ENCODE measurements around the gene ZNF429.
"Not testable (repeated sequence)": the region's sequence is repeated elsewhere in the genome, so short reads cannot be mapped to it uniquely, and the experiment has no call there.

ZNF429 gene

DNA sequence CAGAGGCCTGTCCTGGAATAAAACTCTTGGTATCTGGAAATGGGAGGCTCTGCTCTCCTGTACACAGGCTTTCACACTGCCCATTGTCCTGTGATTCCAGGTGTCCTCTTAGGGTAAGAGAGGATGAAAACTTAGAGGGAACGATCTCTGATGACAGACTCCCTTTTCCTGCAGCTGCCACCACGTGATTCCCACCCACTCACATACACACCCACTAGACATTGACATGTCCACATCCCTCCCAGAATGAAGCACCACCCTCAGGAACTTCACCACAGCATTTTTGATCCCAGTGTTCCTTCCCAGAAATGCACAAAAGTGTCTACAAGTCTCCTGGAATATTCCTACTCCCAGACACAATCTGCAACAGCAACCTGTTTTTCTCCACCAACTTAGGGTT is 8.2 kb downstream of the ZNF429 start:
- no peak for DNase-seq (ENCODE audit: low read depth in 2 of 2)

DNA sequence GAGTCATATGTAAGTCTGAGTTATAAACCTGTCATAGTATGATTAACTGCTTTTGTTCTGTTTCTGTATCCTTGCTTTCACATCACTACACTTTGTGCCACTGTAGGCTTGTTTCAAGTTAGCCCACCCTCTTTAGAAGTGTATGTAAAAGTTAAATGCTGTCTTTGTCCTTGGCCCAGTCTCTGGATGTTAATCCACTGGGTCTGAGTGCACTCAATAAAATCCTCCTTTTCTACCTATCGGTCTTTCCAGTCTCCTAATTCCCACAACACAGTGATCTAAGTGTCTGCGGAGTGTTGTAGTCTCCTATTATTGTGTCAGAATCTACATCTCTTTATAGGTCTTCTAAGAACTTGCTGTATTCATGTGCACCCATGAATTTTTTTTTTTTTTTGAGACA is 14.1 kb downstream of the ZNF429 start:
- DNase-seq (ENCODE audit: low read depth in 2 of 2) = no peak

DNA sequence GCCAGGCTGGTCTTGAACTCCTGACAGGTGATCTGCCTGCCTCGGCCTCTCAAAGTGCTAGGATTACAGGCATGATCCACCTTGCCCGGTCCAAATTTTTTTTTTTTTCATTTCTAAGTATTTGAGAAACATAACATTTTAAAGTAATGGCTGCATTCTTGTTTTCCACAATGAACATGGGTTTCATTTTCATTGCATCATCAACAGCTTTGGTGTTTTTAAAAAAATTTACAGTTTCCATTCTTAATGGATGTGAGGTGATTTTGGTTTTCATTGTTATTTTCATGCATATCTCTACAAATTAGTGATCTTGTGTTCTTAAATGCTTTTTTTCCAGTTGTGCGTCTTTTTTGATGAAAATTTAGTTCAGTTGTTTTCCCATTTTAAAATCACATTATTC is 27.5 kb downstream of the ZNF429 start:
- no peak for DNase-seq (ENCODE audit: low read depth in 2 of 2)

DNA sequence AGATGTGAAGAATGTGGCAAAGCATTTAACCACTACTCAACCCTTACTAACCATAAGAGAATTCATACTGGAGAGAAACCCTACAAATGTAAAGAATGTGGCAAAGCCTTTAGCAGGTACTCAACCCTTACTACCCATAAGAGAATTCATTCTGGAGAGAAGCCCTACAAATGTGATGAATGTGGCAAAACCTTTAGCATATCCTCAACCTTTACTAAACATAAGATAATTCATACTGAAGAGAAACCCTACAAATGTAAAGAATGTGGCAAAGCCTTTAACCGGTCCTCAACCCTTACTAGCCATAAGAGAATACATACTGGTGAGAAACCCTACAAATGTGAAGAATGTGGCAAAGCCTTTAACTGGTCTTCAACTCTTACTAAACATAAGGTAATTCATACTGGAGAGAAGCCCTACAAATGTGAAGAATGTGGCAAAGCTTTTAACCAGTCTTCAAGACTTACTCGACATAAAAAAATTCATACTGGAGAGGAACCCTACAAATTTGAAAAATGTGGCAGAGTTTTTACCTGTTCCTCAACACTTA is 31.4 kb downstream of the ZNF429 start:
- DNase-seq (ENCODE audit: low read depth in 2 of 2) = not testable (repeated sequence)

DNA sequence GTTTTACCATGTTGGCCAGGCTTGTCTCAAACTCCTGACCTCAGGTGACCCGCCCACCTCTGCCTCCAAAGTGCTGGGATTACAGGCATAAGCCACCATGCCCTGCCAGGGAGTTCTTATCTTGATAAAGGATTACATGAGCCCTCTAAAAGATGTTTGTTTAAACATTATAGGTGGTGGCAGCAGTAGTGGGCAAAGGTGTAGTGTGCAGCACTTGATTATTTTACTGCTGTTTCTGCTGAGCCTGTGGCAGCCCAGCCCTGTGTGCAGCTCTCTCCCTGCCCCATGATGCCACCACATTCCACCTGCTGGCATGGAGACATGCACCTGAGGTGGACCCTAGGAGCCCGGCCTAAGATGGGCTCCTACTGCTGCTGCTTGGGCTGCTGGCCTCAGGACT is 54.0 kb downstream of the ZNF429 start:
- DNase-seq (ENCODE audit: low read depth in 2 of 2) = no peak

DNA sequence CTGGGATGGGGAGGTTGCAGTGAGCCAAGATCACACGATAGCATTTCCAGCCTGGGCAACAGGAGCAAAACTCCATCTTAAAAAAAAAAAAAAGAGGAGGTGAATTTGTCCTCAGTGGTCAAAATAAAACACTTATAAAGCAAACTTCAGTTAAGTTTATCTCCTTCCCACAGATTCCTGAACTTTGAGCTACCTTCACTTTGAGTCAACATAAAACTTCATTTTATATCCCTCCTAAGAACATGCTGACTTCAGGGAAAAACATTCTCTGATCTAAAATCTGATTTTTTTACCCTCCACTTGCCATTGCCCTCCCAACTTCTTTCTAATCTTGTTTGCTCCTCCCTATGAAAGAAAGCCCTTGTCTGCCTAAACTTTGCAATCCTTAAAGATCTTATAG is 59.0 kb downstream of the ZNF429 start:
- no peak for DNase-seq (ENCODE audit: low read depth in 2 of 2)

DNA sequence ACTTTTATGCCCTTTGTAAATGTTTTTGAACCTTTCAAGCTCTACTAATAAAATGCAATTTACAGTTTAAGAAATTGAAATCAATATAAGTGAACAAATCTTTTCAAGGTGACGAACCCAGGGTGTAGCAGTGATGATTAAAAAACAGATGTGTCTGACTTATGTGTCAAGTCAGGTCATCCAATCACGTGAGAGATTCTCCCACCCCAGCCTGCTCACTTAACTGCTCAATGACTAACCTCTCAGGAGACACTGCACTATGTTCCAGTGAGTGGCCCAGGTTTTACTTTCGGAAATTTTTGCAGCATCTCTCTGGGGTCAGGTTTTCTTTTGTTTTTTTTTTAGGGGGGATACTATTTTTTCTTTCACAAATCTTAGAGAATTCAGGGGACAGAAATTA is 60.7 kb downstream of the ZNF429 start:
- peak in 1 of 2 donors; percentile 36 for DNase-seq (ENCODE audit: low read depth in 2 of 2)

DNA sequence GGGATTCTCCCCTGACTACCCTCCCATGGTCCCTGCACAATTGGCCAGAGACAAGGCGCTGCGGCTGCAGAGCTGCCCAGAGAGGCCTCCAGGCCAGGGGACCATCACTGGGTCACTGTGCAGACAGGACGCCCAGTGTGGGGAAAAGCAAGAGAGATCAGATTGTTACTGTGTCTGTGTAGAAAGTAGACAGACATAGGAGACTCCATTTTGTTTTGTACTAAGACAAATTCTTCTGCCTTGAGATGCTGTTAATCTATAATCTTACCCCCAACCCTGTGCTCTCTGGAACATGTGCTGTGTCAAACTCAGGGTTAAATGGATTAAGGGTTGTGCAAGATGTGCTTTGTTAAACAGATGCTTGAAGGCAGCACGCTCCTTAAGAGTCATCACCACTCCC is 62.4 kb downstream of the ZNF429 start:
- not testable (repeated sequence) for DNase-seq (ENCODE audit: low read depth in 2 of 2)

DNA sequence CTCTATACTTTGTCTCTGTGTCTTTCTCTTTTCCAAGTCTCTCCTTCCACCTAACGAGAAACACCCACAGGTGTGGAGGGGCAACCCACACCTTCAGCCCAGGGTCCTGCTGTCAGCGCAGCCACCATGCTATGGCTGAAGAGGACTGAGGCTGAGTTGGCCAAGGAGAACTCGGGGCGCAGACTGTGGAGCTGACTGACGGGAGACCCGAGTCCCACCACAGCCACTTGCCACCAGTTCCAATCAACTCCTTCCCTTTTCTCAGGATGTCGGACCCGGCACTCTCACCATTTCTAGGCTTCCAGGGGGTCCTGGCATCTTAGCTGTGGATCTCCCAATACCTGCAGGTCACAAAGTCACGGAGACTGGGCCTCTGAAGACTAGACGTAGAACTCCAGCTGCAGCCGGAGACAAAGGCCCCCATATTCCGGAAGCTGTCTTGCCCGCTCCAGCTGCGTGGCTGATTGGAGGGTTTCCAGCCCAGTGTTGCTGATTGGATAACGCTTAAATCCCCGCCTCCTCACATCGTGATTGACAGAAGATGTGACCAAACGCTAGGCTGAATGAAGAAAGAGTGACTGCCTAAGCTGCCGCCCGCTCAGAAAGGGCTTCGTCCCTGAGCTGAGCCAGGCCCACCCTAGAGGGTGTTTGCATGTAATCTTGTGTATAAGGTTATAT is 63.6 kb downstream of the ZNF429 start:
- peak; percentile 57 to 84 for DNase-seq (ENCODE audit: low read depth in 2 of 2)

DNA sequence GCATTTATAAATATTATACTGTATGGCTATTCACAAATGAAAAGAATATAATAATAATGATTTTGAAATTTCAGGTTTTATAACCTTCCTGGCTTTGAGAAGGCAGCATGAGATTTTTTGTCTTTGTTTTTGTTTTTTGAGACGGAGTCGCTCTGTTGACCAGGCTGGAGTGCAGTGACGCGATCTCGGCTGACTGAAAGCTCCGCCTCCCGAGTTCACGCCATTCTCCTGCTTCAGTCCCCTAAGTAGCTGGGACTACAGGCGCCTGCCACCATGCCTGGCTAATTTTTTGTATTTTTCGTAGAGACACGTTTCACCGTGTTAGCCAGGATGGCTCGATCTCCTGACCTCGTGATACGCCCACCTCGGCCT is 64.1 kb downstream of the ZNF429 start:
- peak in 1 of 2 donors; percentile 43 for DNase-seq (ENCODE audit: low read depth in 2 of 2)

DNA sequence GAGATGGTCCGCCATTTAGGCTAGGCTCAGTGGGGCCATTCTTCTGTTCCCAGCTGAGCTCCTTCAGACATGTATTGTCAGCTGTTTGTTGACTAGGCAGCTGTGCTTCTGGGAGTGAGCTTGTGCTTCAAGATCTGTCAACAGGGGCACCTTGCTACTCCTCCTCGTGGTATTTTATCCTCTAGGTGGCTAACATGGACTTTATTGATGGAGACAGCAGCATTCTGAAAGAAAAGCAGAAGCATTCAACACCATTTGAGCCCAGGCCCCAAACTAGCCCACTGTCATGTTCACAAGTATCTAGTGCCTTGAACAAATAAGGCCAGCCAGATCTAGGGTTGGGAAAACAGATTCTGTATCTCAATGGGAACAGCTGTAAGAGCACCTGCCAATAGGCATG is 65.9 kb downstream of the ZNF429 start:
- no peak for DNase-seq (ENCODE audit: low read depth in 2 of 2)

DNA sequence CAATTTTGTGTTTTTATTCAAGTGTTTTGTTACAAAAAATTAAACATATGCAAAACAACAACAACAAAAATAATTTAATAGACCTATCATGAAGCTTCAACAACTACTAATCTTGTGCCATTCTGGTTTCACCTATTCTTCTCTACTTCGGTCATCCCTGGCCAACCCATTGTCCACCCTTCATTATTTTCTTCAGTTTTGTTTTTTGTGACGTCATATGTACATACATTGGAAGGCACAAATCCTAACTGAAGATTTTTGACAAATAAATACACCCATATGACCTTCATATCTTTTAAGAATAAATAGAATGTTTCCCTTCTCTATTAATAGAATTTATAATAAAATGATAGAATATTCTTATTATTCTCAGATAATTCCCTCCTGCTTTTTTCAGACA is 69.2 kb downstream of the ZNF429 start:
- no peak for DNase-seq (ENCODE audit: low read depth in 2 of 2)

DNA sequence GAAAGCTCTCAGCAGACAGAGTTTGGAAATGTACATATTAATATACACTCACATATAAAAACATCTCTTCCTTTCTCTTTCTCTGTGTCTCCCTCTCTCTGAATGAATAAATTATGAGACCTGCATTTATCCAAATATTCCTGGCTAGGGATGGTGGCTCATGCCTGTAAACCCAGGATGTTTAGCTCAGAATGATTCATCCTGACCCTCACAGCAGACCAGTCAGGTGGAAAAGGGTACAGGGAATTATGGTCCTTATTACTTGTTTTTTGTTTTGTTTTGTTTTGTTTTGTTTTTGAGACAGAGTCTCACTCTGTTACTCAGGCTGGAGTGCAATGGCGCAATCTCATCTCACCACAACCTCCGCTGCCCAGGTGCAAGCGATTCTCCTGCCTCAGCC is 71.1 kb downstream of the ZNF429 start:
- DNase-seq (ENCODE audit: low read depth in 2 of 2) = no peak

DNA sequence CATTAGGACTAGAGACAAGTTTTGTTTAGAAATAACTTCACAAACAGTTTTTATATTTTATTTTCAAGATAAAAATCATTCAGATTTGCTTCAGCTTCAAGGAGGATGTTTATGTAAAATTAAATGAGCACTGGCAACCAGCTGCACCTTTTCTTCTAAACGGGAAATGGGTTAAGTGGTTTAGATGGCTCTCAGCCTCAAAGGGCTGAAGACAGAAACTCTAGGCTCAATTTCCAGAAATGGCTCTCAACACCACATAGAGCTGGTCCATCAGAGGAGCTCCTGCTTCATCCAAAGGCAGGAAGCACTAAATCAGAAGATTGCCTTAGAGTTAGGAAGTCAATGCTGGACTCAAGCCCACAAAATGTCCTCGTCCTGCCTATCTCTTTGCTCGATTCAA is 74.7 kb downstream of the ZNF429 start:
- no peak for DNase-seq (ENCODE audit: low read depth in 2 of 2)

DNA sequence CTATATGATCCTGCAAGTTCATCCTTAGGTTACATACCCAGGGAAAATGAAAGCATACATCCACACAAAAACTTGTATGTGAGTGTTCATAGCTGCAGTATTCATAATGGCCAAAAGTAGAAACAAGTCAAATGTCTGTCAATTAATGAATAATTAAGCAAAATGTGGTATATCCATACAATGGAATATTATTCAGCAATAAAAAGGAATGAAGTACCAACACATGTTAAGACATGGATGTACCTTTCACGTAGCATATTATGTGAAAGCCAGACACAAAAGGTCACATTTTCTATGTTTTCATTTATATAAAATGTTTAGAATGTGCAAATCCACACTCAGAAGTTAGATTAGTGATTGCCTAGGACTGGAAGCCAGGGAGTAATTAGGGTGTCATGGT is 75.4 kb downstream of the ZNF429 start:
- DNase-seq (ENCODE audit: low read depth in 2 of 2) = no peak

DNA sequence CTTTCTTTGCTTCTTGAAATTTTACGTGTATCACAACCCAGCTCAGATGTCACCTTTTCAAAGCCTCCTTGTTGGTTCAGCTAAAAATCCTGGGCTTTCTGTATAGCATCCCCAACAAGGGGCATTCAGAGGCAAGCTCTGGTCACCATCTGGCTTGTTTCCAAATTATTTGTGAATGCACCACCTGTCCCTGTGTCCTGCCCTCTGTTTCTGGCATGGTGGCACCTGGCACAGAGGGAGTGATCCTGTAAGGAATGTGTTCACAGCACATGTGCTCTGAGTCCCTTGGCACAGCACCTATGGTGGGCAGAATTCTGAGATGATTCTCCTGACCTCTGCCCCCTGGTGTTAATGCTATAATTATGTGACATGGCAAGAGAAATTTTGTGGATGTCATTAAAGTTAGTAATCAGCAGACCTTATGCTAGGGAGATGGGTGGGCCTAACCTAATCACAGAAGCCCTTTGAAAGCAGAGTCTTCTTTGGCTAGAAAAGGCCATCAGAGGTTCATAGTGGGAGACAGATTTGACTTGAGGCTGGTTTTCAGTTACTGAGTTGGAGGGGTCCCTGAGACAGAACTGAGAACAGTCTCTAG is 76.3 kb downstream of the ZNF429 start:
- DNase-seq (ENCODE audit: low read depth in 2 of 2) = no peak

DNA sequence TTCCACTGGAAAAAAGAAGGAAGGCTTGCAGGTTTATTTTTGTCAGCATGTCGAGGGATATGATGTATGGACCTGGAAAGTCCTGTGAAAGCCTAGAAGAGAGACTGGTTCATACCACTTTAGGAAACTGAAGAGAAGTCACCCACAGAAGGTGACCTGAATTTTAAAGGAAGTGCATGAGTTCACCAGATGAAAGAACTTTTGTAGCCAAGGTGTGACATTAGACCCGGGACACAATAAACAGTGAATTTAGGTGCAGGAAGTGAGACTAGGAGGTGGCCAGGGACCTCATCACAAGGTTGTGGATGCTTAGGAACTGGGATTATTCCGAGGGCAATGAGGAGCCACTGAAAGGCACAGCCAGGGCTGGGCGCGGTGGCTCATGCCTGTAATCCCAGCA is 79.1 kb downstream of the ZNF429 start:
- no peak for DNase-seq (ENCODE audit: low read depth in 2 of 2)

DNA sequence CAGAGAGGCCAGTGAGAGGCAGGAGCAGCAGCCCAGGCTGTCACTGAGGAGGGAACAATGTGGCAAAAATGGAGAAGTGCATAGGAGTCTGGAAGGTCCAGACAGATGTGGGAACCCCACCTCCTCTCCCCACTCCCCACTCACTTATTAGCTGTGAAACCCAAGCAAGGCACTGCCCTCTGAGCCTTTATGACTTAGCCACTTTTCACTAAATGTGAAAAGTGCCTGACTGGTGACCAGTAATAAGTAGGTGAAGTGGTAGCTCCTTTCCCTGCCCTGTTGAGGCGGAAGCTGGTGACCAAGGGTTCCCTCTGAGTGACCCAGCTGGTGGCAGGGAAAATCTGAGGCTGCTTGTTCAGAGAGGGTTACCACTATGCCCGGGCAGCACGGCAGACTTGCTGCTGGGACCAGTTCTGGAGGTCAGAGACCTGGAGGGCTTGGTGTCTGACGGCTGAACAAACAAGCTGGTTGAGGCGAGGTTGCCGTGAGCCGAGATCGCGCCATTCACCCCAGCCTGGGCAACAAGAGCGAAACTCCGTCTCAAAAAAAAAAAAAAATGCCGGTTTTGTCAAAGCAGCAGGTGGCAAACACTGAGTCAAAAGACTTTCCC is 80.0 kb downstream of the ZNF429 start:
- no peak for DNase-seq (ENCODE audit: low read depth in 2 of 2)

DNA sequence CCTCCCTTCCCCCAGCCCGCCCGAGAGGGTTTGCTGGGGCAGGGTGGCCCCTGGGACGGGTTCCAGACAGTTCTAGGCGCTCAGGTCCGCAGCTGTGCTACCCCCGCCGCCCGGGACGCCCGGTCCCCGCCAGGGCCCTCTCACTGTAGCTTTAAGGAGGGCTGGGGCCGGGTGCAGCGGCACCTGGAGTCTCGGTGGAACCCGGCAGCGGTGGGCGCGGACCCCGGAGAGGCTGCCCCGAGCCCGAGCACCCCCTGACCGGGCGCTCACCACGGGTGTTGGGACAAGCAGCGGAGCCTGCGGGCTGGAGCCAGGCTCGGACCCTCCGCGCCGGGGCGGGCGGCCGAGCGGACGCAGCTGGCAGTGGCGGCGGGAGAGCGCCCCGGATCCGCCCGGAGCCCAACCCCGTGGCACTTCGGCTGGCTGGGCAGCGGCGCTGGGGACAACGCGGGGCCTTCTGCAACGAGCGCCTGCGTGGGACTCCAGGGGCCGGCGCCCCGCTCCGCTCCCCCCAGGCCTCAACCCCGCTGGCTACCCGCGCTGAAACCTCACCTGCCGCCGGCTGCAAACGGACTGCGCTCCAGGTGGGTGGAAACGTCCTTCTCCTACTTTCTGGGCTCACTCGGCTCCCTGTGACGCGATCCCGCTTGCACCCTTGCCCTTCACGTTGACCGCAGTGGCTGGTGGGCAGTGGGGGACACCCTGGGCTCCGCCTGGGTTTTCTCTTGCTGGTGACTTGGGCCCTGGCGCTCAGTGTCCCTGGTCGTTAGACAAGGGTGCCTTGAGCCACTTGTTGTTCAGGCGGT is 81.1 kb downstream of the ZNF429 start:
- DNase-seq (ENCODE audit: low read depth in 2 of 2) = no peak

DNA sequence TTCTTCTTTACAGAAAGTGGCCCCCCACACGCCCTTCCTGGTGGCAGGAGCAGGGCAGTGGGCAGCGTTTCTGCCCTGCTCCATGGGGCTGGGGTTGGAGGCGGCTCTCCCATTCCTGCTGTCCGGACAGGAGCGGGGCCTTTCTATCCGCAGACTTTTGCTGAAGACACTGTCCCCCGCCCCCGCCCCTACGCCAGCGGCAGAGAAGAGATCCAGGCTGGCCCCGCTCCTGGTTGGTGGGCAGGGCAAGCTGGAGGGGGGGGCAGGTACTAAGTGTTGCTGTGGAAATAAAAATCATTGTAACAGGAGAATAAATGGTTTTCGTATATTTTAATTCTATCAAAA is 81.7 kb downstream of the ZNF429 start:
- no peak for DNase-seq (ENCODE audit: low read depth in 2 of 2)

DNA sequence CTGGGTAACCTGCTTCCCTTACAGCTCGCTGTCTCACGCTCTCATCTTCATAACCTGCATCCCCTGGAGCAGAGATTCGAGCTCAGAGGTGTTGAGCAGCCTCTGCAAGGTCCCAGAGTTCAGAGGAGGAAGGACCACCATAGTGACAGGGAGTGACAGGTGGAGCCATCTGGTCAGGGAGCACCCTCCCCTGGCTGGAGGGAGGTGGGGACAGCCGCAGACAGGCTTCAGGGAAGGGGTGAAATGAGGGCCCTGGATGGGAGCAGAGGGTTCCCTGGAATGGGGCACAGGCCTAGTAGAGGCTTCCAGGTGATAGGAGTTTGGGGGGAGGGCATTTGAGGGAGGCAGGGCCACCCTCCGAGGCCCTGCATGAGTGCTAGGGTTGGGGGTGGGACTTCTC is 82.1 kb downstream of the ZNF429 start:
- no peak for DNase-seq (ENCODE audit: low read depth in 2 of 2)

DNA sequence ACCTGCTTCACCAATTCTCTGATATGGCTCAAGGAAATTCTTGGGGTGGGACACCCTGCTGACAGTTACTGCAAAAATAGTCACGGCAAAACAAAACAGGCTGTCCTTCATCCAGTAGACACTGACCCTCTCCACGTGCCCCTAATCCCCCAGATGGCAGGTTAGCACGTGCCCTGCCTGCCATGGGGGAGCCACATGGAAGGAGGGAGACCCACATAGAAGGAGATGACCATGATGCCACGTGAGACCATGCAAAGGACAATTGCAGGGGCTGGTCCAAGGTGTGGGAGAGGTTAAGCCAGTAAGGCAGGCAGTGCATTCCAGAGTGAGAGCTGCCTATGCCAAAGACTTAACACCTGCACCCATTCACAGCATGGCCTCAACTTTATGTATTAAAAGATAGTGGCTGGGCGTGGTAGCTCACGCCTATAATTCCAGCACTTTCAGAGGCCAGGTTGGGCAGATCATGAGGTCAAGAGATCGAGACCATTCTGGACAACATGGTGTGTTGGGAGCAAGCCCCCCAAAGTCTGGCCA is 82.7 kb downstream of the ZNF429 start:
- no peak for DNase-seq (ENCODE audit: low read depth in 2 of 2)
